Small intestine (tissue), 16 donors: ENCODE measurements around the gene SDHA. TPM values are rescaled to one million over a fixed set of nuclear protein-coding genes. Genes with fewer than 3 reads are reported as not detected.
"Not testable (repeated sequence)": the region's sequence is repeated elsewhere in the genome, so short reads cannot be mapped to it uniquely, and the experiment has no call there.

Experiments used
- DNase-seq, 2 donors: peaks; one replicate each; pipeline versions ENCODE4 v3.0.0 to v3.0.0-alpha.2; 2013
- FAIRE-seq: peaks from 2 replicates; lab custom pipeline; 2012; peaks lifted over from hg19 to GRCh38; lab: Jason Lieb, UNC
- H3K27ac ChIP-seq, 3 donors: one replicate each; pipeline ENCODE4 v1.5.1; 2013; ENCODE audit warnings: low read length in 2 of 3, mild to moderate bottlenecking in 2 of 3, control low read depth in 1 of 3, inconsistent platforms in 1 of 3, low read depth in 1 of 3, moderate library complexity in 1 of 3
- H3K27me3 ChIP-seq, 3 donors: one replicate each; pipeline ENCODE4 v1.6.1; 2013; ENCODE audit warnings: low read length in 3 of 3, inconsistent platforms in 1 of 3; ENCODE audit not compliant: control insufficient read depth in 3 of 3, insufficient read depth in 3 of 3
- H3K36me3 ChIP-seq, 3 donors: one replicate each; pipeline ENCODE4 v1.6.1; 2013; ENCODE audit warnings: low read length in 3 of 3, inconsistent platforms in 1 of 3, low read depth in 1 of 3, mild to moderate bottlenecking in 1 of 3, moderate library complexity in 1 of 3; ENCODE audit not compliant: control insufficient read depth in 3 of 3, insufficient read depth in 2 of 3
- H3K4me1 ChIP-seq, 3 donors: one replicate each; pipeline ENCODE4 v1.6.1; 2013; ENCODE audit warnings: low read length in 2 of 3, inconsistent platforms in 1 of 3, low read depth in 1 of 3, mild to moderate bottlenecking in 1 of 3, moderate library complexity in 1 of 3; ENCODE audit not compliant: control insufficient read depth in 3 of 3, insufficient read depth in 2 of 3
- H3K4me3 ChIP-seq, 3 donors: one replicate each; pipeline ENCODE4 v1.5.1; 2013; ENCODE audit warnings: low read length in 3 of 3, control low read depth in 1 of 3, inconsistent platforms in 1 of 3, low read depth in 1 of 3, mild to moderate bottlenecking in 1 of 3, moderate library complexity in 1 of 3
- H3K9me3 ChIP-seq, 2 donors: one replicate each; pipeline ENCODE4 v1.6.1; 2013; ENCODE audit warnings: low read depth in 1 of 2, low read length in 1 of 2; ENCODE audit not compliant: control insufficient read depth in 2 of 2, insufficient read depth in 1 of 2
- WGBS, 3 donors: extraction: QIAGEN DNeasy Blood & Tissue Kit; methylation state at CpG; one replicate each; pipeline ENCODE4 v1.1.7; 2013; 5-methylcytosine and 5-hydroxymethylcytosine counted together
- long read RNA-seq, 10 donors: transcript quantifications; one replicate each; lab custom pipeline, GENCODE V29; 2026
- polyA plus RNA-seq, 4 donors: library from polyadenylated mRNA; stranded (reverse) in 3 of 4; unstranded in 1 of 4; fragments of 200-250 nt in 3 of 4; fragments of 120-200 nt in 1 of 4; gene quantifications; one replicate each; pipeline versions ENCODE4 v1.2.1 to v1.2.3, GENCODE V29; 2013
- donor health status: healthy with polysubstance abuse.
- donor health status: control.
- donor health status: control.
- donor health status: Bipolar disorder and iron deficiency.
- donor health status: healthy.

Gene SDHA
- polyA plus RNA-seq, result 100 to 1,000 TPM; 115 to 377 (median 268) TPM
- long read RNA-seq, donor 1, transcript SDHA-201 (15 exons, 2,390 nt), result major isoform, 47 of 179 reads
- long read RNA-seq, donor 1, transcript SDHA-214 (6 exons, 3,001 nt), result minor isoform, 6 of 179 reads
- long read RNA-seq, donor 1, partial matches to known transcripts, result 119 of 179 reads
- long read RNA-seq, donor 1, other reads (novel, unspliced or antisense), result 5 of 179 reads
- long read RNA-seq, donor 2, transcript SDHA-201 (15 exons, 2,390 nt), result major isoform, 17 of 23 reads
- long read RNA-seq, donor 2, partial matches to known transcripts, result 5 of 23 reads
- long read RNA-seq, donor 2, other reads (novel, unspliced or antisense), result 0 of 23 reads
- long read RNA-seq, donor 3, transcript SDHA-201 (15 exons, 2,390 nt), result major isoform, 9 of 79 reads
- long read RNA-seq, donor 3, transcript SDHA-214 (6 exons, 3,001 nt), result minor isoform, 5 of 79 reads
- long read RNA-seq, donor 3, partial matches to known transcripts, result 65 of 79 reads
- long read RNA-seq, donor 3, other reads (novel, unspliced or antisense), result 0 of 79 reads
- long read RNA-seq, donor 4, partial matches to known transcripts, result 0 of 1 reads
- long read RNA-seq, donor 4, other reads (novel, unspliced or antisense), result 0 of 1 reads
- long read RNA-seq, donor 5, transcript SDHA-201 (15 exons, 2,390 nt), result major isoform, 5 of 26 reads
- long read RNA-seq, donor 5, partial matches to known transcripts, result 17 of 26 reads
- long read RNA-seq, donor 5, other reads (novel, unspliced or antisense), result 0 of 26 reads
- long read RNA-seq, donor 6, transcript SDHA-201 (15 exons, 2,390 nt), result major isoform, 33 of 77 reads
- long read RNA-seq, donor 6, transcript SDHA-214 (6 exons, 3,001 nt), result minor isoform, 5 of 77 reads
- long read RNA-seq, donor 6, partial matches to known transcripts, result 36 of 77 reads
- long read RNA-seq, donor 6, other reads (novel, unspliced or antisense), result 0 of 77 reads
- long read RNA-seq, donor 7, transcript SDHA-201 (15 exons, 2,390 nt), result major isoform, 133 of 380 reads
- long read RNA-seq, donor 7, transcript SDHA-214 (6 exons, 3,001 nt), result minor isoform, 22 of 380 reads
- long read RNA-seq, donor 7, transcript SDHA-216 (10 exons, 2,209 nt), result minor isoform, 5 of 380 reads
- long read RNA-seq, donor 7, partial matches to known transcripts, result 196 of 380 reads
- long read RNA-seq, donor 7, other reads (novel, unspliced or antisense), result 15 of 380 reads
- long read RNA-seq, donor 8, partial matches to known transcripts, result 0 of 1 reads
- long read RNA-seq, donor 8, other reads (novel, unspliced or antisense), result 0 of 1 reads
- long read RNA-seq, donor 9, transcript SDHA-201 (15 exons, 2,390 nt), result major isoform, 6 of 6 reads
- long read RNA-seq, donor 9, partial matches to known transcripts, result 0 of 6 reads
- long read RNA-seq, donor 9, other reads (novel, unspliced or antisense), result 0 of 6 reads
- long read RNA-seq, donor 10, transcript SDHA-201 (15 exons, 2,390 nt), result major isoform, 19 of 44 reads
- long read RNA-seq, donor 10, partial matches to known transcripts, result 20 of 44 reads
- long read RNA-seq, donor 10, other reads (novel, unspliced or antisense), result 0 of 44 reads

GRCh38 chr5:217494-218456 lies at the start of gene SDHA, which contains the start of gene CCDC127:
Gene SDHA, plus strand, starts transcription at chr5:218320. Its CDS starts 36 bp downstream, at chr5:218356.
Gene CCDC127, minus strand, starts transcription at chr5:218153. Its CDS starts 1,304 bp downstream, at chr5:216849.
- 1% methylated on average over 47 to 75 of the region's 75 CpGs for WGBS, 3 donors

GRCh38 chr5:169071-169727 lies 48.9 kb upstream of the SDHA start:
- H3K9me3 ChIP-seq, result no peaks in the 10 kb centered on the region
- H3K4me1 ChIP-seq, result no peaks in the 10 kb centered on the region
- H3K27ac ChIP-seq, result peak overlapping the region in 1 of 3 donors; percentile 5
- H3K4me3 ChIP-seq, result no peak overlapping the region
- H3K36me3 ChIP-seq, result no peaks in the 10 kb centered on the region
- WGBS, 3 donors, result 73 to 86% (median 79%) methylated on average over 32 of the region's 32 CpGs
- H3K27me3 ChIP-seq, result no peaks in the 10 kb centered on the region
- no peak for FAIRE-seq
- DNase-seq, result no peak

More at GRCh38 chr5:217494-218456, at the start of gene SDHA, which contains the start of gene CCDC127:
- H3K9me3 ChIP-seq, H3K27me3 ChIP-seq, H3K36me3 ChIP-seq, FAIRE-seq, H3K4me1 ChIP-seq: not testable (repeated sequence)
- DNase-seq, result peak; percentile 95 to 98
- Histone ChIP-seq H3K27ac (peak within 1 kb of the TSS; percentile 82 to 97 (median 94)), H3K4me3 (peak within 1 kb of the TSS; percentile 98 to 99 (median 98))

GRCh38 chr5:169728-170094 lies 48.4 kb upstream of the SDHA start:
- no peaks in the 10 kb centered on the region for H3K27me3 ChIP-seq
- no peak for DNase-seq
- H3K36me3 ChIP-seq, result no peaks in the 10 kb centered on the region
- WGBS, 3 donors, result 81 to 92% (median 83%) methylated on average over 12 of the region's 12 CpGs
- no peak overlapping the region for H3K4me3 ChIP-seq
- FAIRE-seq, result no peak
- no peaks in the 10 kb centered on the region for H3K4me1 ChIP-seq
- H3K27ac ChIP-seq, result no peak overlapping the region
- H3K9me3 ChIP-seq, result no peaks in the 10 kb centered on the region

GRCh38 chr5:170971-171800 lies 46.9 kb upstream of the SDHA start:
- Histone ChIP-seq H3K27me3 (no peaks in the 10 kb centered on the region), H3K27ac (no peak overlapping the region), H3K4me3 (no peak overlapping the region), H3K4me1 (no peaks in the 10 kb centered on the region), H3K36me3 (no peaks in the 10 kb centered on the region), H3K9me3 (no peaks in the 10 kb centered on the region)
- DNase-seq (no peak), FAIRE-seq (no peak)
- WGBS, 3 donors, result 78 to 84% (median 84%) methylated on average over 37 of the region's 37 CpGs

GRCh38 chr5:171801-172331 lies 46.3 kb upstream of the SDHA start:
- Histone ChIP-seq H3K27ac (no peak overlapping the region), H3K4me3 (no peak overlapping the region), H3K4me1 (no peaks in the 10 kb centered on the region), H3K9me3 (no peaks in the 10 kb centered on the region), H3K27me3 (no peaks in the 10 kb centered on the region), H3K36me3 (no peaks in the 10 kb centered on the region)
- no peak for DNase-seq
- WGBS, 3 donors, result 85 to 88% (median 86%) methylated on average over 23 of the region's 23 CpGs
- FAIRE-seq, result no peak

- Histone ChIP-seq H3K9me3 (no peaks in the 10 kb centered on the region), H3K4me1 (no peaks in the 10 kb centered on the region), H3K27ac (no peak overlapping the region), H3K36me3 (no peaks in the 10 kb centered on the region), H3K27me3 (no peaks in the 10 kb centered on the region), H3K4me3 (no peak overlapping the region)
- FAIRE-seq (no peak), DNase-seq (no peak)
- WGBS, 3 donors, result 80 to 83% (median 81%) methylated on average over 13 of the region's 13 CpGs
Measured at GRCh38 chr5:172421-172820, 45.7 kb upstream of the SDHA start.
